CD4-positive, alpha-beta memory T cell (primary cell): ENCODE data around the gene C11orf24. TPM values are rescaled to one million over a fixed set of nuclear protein-coding genes. Genes with fewer than 3 reads are reported as not detected.

Experiments
- CTCF ChIA-PET: fragments of 350-600 bp; sonication (Branson Sonifier 250); formaldehyde crosslinking; loops from one replicate; lab custom pipeline; 2021; ENCODE audit warnings: inconsistent platforms; ENCODE audit not compliant: partially characterized antibody; lab: Charles Lee
- POLR2A ChIA-PET: fragments of 350-600 bp; sonication (Branson Sonifier 250); formaldehyde crosslinking; loops from one replicate; lab custom pipeline; 2021; ENCODE audit not compliant: partially characterized antibody; lab: Charles Lee
- DNase-seq, 5 donors: peaks; one replicate each; pipeline versions ENCODE4 v3.0.0 to v3.0.0-alpha.2; 2020 to 2022; ENCODE audit warnings: mixed read lengths in 1 of 5
- H3K27ac ChIP-seq: one replicate; pipeline ENCODE4 v1.7.0; 2013; ENCODE audit warnings: low read depth, low read length
- H3K27me3 ChIP-seq: 2 replicates; pipeline ENCODE4 v1.7.0; 2013; ENCODE audit warnings: mild to moderate bottlenecking, low read length, moderate library complexity; ENCODE audit not compliant: insufficient read depth
- H3K36me3 ChIP-seq: 2 replicates; pipeline ENCODE4 v1.7.0; 2013; ENCODE audit warnings: mild to moderate bottlenecking, low read length, moderate library complexity; ENCODE audit not compliant: insufficient read depth
- H3K4me1 ChIP-seq: 2 replicates; pipeline ENCODE4 v1.7.0; 2013; ENCODE audit warnings: mild to moderate bottlenecking, low read length, moderate library complexity; ENCODE audit not compliant: insufficient read depth
- H3K4me3 ChIP-seq, 2 donors: one replicate each; pipeline ENCODE4 v1.7.0; 2013; ENCODE audit warnings: low read length in 2 of 2, mild to moderate bottlenecking in 1 of 2
- H3K9me3 ChIP-seq, 2 donors: one replicate each; pipeline ENCODE4 v1.7.0; 2013; ENCODE audit warnings: low read length in 2 of 2, control low read depth in 1 of 2; ENCODE audit not compliant: control insufficient read depth in 1 of 2
- H3K27ac Mint-ChIP-seq, 7 donors: one replicate each; pipeline ENCODE4 v1.8.0; 2020 to 2021; ENCODE audit warnings: mixed read lengths in 7 of 7, mild to moderate bottlenecking in 6 of 7, inconsistent platforms in 3 of 7, moderate library complexity in 3 of 7
- H3K27me3 Mint-ChIP-seq, 2 donors: one replicate each; pipeline ENCODE4 v1.8.0; 2020 to 2021; ENCODE audit warnings: mixed read lengths in 2 of 2
- H3K36me3 Mint-ChIP-seq, 2 donors: one replicate each; pipeline ENCODE4 v1.8.0; 2020 to 2021; ENCODE audit warnings: mixed read lengths in 2 of 2, inconsistent platforms in 1 of 2, mild to moderate bottlenecking in 1 of 2
- H3K4me1 Mint-ChIP-seq, 4 donors: one replicate each; pipeline ENCODE4 v1.8.0; 2020 to 2021; ENCODE audit warnings: mixed read lengths in 4 of 4, mild to moderate bottlenecking in 1 of 4
- H3K4me3 Mint-ChIP-seq, 8 donors: one replicate each; pipeline ENCODE4 v1.8.0; 2020 to 2021; ENCODE audit warnings: mixed read lengths in 8 of 8, mild to moderate bottlenecking in 7 of 8, moderate library complexity in 6 of 8, inconsistent platforms in 3 of 8
- H3K9me3 Mint-ChIP-seq, 8 donors: one replicate each; pipeline ENCODE4 v1.8.0; 2020 to 2021; ENCODE audit warnings: mixed read lengths in 8 of 8, mild to moderate bottlenecking in 5 of 8, inconsistent platforms in 3 of 8, moderate library complexity in 1 of 8
- intact Hi-C: fragments of 100-400 bp; cut with micrococcal nuclease; formaldehyde crosslinking; loops from one replicate; pipeline ENCODE4 v1.15.1; 2023
- polyA plus RNA-seq, 2 donors: library from polyadenylated mRNA; unstranded; fragments of 300-500 nt; fragmentation: Illumina TruSeq; gene quantifications; one replicate each; pipeline ENCODE4 v1.2.3, GENCODE V29; 2021
- total RNA-seq, 2 experiments: library from RNA; stranded (reverse); gene quantifications; one replicate each; pipeline ENCODE4 v1.2.3, GENCODE V29; 2021

Gene C11orf24
- total and polyA plus RNA-seq, 4 experiments from 2014 or later, result 7.7 to 20.3 (median 18.4) TPM

- POLR2A ChIA-PET, result interaction anchor here (0.9 to 1.1 kb wide), 2 partner anchors 11 to 13 kb away, joined by 3 to 5 read pairs; partner anchors contain the start of gene C11orf24
These were observed 11.3 kb downstream of the C11orf24 start for GRCh38 chr11:68260484-68260883.

GRCh38 chr11:68259122-68259959, 12.4 kb downstream of the C11orf24 start:
- intact Hi-C loops, result no loop called here
- no peaks in the 10 kb centered on the region for H3K27me3 Mint-ChIP-seq
- Histone ChIP-seq H3K9me3 (no peaks in the 10 kb centered on the region), H3K27ac (no peak overlapping the region), H3K4me3 (no peak overlapping the region), H3K36me3 (no peaks in the 10 kb centered on the region), H3K27me3 (no peaks in the 10 kb centered on the region), H3K4me1 (peaks cover 7% of the 10 kb centered on the region)
- H3K4me1 Mint-ChIP-seq, result peaks cover 2 to 12% (median 5%) of the 10 kb centered on the region in 4 donors
- no peak overlapping the region for H3K27ac Mint-ChIP-seq
- POLR2A ChIA-PET, result interaction anchor here (0.7 to 1.9 kb wide), 3 partner anchors 12 to 20 kb away, joined by 3 to 10 read pairs (median 5); partner anchors contain the start of gene C11orf24
- DNase-seq, result no peak
- CTCF ChIA-PET, result interaction anchor here (1.1 to 11.4 kb wide), 3 partner anchors 22 to 123 kb away, joined by 3 to 273 read pairs (median 4); no protein-coding TSS in a partner anchor
- H3K9me3 Mint-ChIP-seq, result no peaks in the 10 kb centered on the region
- no peak overlapping the region for H3K4me3 Mint-ChIP-seq
- H3K36me3 Mint-ChIP-seq, result peaks cover 17 to 27% of the 10 kb centered on the region in 2 donors

More at GRCh38 chr11:68260484-68260883, 11.3 kb downstream of the C11orf24 start:
- DNase-seq, result no peak
- Mint-ChIP-seq H3K4me3 (peak overlapping the region in 1 of 8 donors; percentile 2), H3K9me3 (no peaks in the 10 kb centered on the region), H3K27me3 (no peaks in the 10 kb centered on the region), H3K4me1 (peaks cover 2 to 12% (median 5%) of the 10 kb centered on the region in 4 donors), H3K27ac (peak overlapping the region in 3 of 7 donors; percentile 5 to 62 (median 9)), H3K36me3 (peaks cover 26 to 33% of the 10 kb centered on the region in 2 donors)
- no peak overlapping the region for H3K4me3 ChIP-seq
- intact Hi-C loops, result no loop called here
- no peaks in the 10 kb centered on the region for H3K27me3 ChIP-seq
- no peak overlapping the region for H3K27ac ChIP-seq
- peaks cover 7% of the 10 kb centered on the region for H3K4me1 ChIP-seq
- CTCF ChIA-PET, result interaction anchor here (1.1 to 11.4 kb wide), 3 partner anchors 21 to 122 kb away, joined by 3 to 273 read pairs (median 4); no protein-coding TSS in a partner anchor
- H3K9me3 ChIP-seq, result no peaks in the 10 kb centered on the region
- no peaks in the 10 kb centered on the region for H3K36me3 ChIP-seq

- no peaks in the 10 kb centered on the region for H3K9me3 ChIP-seq
- no peaks in the 10 kb centered on the region for H3K27me3 ChIP-seq
- intact Hi-C loops, result no loop called here
- H3K4me1 ChIP-seq, result peaks cover 7% of the 10 kb centered on the region
- no peaks in the 10 kb centered on the region for H3K36me3 ChIP-seq
- H3K4me1 Mint-ChIP-seq, result peaks cover 2 to 12% (median 5%) of the 10 kb centered on the region in 4 donors
- ChIA-PET CTCF (interaction anchor here (0.9 to 11.4 kb wide), 21 partner anchors 11 to 190 kb away, joined by 3 to 273 read pairs (median 5); partner anchors contain the start of gene C11orf24), POLR2A (interaction anchor here (0.7 to 1.9 kb wide), 5 partner anchors 12 to 39 kb away, joined by 3 to 12 read pairs (median 6); partner anchors contain the start of gene C11orf24)
- no peak overlapping the region for H3K4me3 Mint-ChIP-seq
- no peaks in the 10 kb centered on the region for H3K9me3 Mint-ChIP-seq
- H3K27ac ChIP-seq, result no peak overlapping the region
- H3K4me3 ChIP-seq, result no peak overlapping the region
- H3K27ac Mint-ChIP-seq, result no peak overlapping the region
- no peaks in the 10 kb centered on the region for H3K27me3 Mint-ChIP-seq
- peaks cover 13 to 23% of the 10 kb centered on the region in 2 donors for H3K36me3 Mint-ChIP-seq
- DNase-seq, result no peak
These were observed 13.4 kb downstream of the C11orf24 start for GRCh38 chr11:68258363-68258765.

GRCh38 chr11:68257477-68258362, 14.1 kb downstream of the C11orf24 start:
- H3K9me3 Mint-ChIP-seq, result no peaks in the 10 kb centered on the region
- Histone ChIP-seq H3K27ac (no peak overlapping the region), H3K9me3 (no peaks in the 10 kb centered on the region), H3K4me3 (no peak overlapping the region), H3K4me1 (peaks cover 7% of the 10 kb centered on the region), H3K27me3 (no peaks in the 10 kb centered on the region), H3K36me3 (no peaks in the 10 kb centered on the region)
- DNase-seq, result peak; percentile 86 to 91 (median 87)
- CTCF ChIA-PET, result interaction anchor here (0.6 to 11.4 kb wide), 28 partner anchors 9 to 1794 kb away, joined by 3 to 273 read pairs (median 4); partner anchors contain the start of gene C11orf24
- no peaks in the 10 kb centered on the region for H3K27me3 Mint-ChIP-seq
- H3K4me3 Mint-ChIP-seq, result peak overlapping the region in 1 of 8 donors; percentile 51
- H3K36me3 Mint-ChIP-seq, result peaks cover 8 to 16% of the 10 kb centered on the region in 2 donors
- peak overlapping the region in 4 of 7 donors; percentile 25 to 81 (median 69) for H3K27ac Mint-ChIP-seq
- POLR2A ChIA-PET, result interaction anchor here (0.7 to 1.9 kb wide), 5 partner anchors 13 to 40 kb away, joined by 3 to 12 read pairs (median 6); partner anchors contain the start of gene C11orf24
- intact Hi-C loops, result loop anchor here (1.0 kb wide), 2 partner anchors 15 to 127 kb away; no protein-coding TSS in a partner anchor
- H3K4me1 Mint-ChIP-seq, result peaks cover 2 to 12% (median 5%) of the 10 kb centered on the region in 4 donors

- ChIA-PET CTCF (interaction anchor here (1.8 to 11.4 kb wide), 5 partner anchors 37 to 129 kb away, joined by 5 to 273 read pairs (median 7); no protein-coding TSS in a partner anchor), POLR2A (no interaction called here)
- no peak overlapping the region for H3K27ac Mint-ChIP-seq
- no peaks in the 10 kb centered on the region for H3K9me3 Mint-ChIP-seq
- intact Hi-C loops, result no loop called here
- no peaks in the 10 kb centered on the region for H3K9me3 ChIP-seq
- H3K36me3 Mint-ChIP-seq, result peaks cover 0 to 6% of the 10 kb centered on the region in 2 donors
- H3K27ac ChIP-seq, result no peak overlapping the region
- peaks cover 2 to 12% (median 5%) of the 10 kb centered on the region in 4 donors for H3K4me1 Mint-ChIP-seq
- H3K27me3 Mint-ChIP-seq, result no peaks in the 10 kb centered on the region
- no peak for DNase-seq
- no peak overlapping the region for H3K4me3 Mint-ChIP-seq
- no peaks in the 10 kb centered on the region for H3K36me3 ChIP-seq
- no peaks in the 10 kb centered on the region for H3K27me3 ChIP-seq
- H3K4me3 ChIP-seq, result no peak overlapping the region
- H3K4me1 ChIP-seq, result peaks cover 7% of the 10 kb centered on the region
These were observed 15.4 kb downstream of the C11orf24 start for GRCh38 chr11:68256331-68256741.

GRCh38 chr11:68255526-68255925, 16.2 kb downstream of the C11orf24 start:
- peaks cover 2 to 11% (median 4%) of the 10 kb centered on the region in 4 donors for H3K4me1 Mint-ChIP-seq
- peaks cover 0 to 3% of the 10 kb centered on the region in 2 donors for H3K36me3 Mint-ChIP-seq
- ChIA-PET CTCF (interaction anchor here (11.4 kb wide), 1 partner anchor 42 kb away, joined by 273 read pairs; no protein-coding TSS in a partner anchor), POLR2A (no interaction called here)
- H3K4me3 Mint-ChIP-seq, result no peak overlapping the region
- H3K27me3 Mint-ChIP-seq, result no peaks in the 10 kb centered on the region
- Histone ChIP-seq H3K4me1 (peaks cover 7% of the 10 kb centered on the region), H3K27ac (no peak overlapping the region), H3K4me3 (no peak overlapping the region), H3K36me3 (no peaks in the 10 kb centered on the region), H3K27me3 (no peaks in the 10 kb centered on the region), H3K9me3 (no peaks in the 10 kb centered on the region)
- intact Hi-C loops, result no loop called here
- DNase-seq, result no peak
- H3K27ac Mint-ChIP-seq, result no peak overlapping the region
- no peaks in the 10 kb centered on the region for H3K9me3 Mint-ChIP-seq
